Breast epithelium (tissue), 3 donors: ENCODE measurements around the gene CEP250.

Source experiments
- CTCF ChIP-seq, 3 donors: fragments of 450-650 bp; IDR thresholded peaks; one replicate each; pipeline ENCODE4 v1.5.1; 2016 to 2017; ENCODE audit warnings: antibody characterized with exemption in 3 of 3, mild to moderate bottlenecking in 3 of 3, moderate library complexity in 3 of 3
- POLR2A ChIP-seq: fragments of 450-650 bp; IDR thresholded peaks from one replicate; pipeline ENCODE4 v1.6.1; 2016; ENCODE audit warnings: antibody characterized with exemption, mild to moderate bottlenecking, moderate library complexity
- POLR2AphosphoS5 ChIP-seq, 3 donors: sonication (generic); formaldehyde crosslinking; IDR thresholded peaks; one replicate each; pipeline ENCODE4 v1.6.1; 2017; ENCODE audit warnings: antibody characterized with exemption in 3 of 3

GRCh38 chr20:35437599-35437998 is 17.8 kb upstream of the CEP250 start:
- no peak for TF ChIP-seq CTCF (IDR thresholded peaks at IDR 0.05)
- no peak for TF ChIP-seq POLR2AphosphoS5 (IDR thresholded peaks at IDR 0.05)
- TF ChIP-seq POLR2A = no peak
